ENCODE measurements around the gene PLA2G6.

The PLA2G6 gene

DNA sequence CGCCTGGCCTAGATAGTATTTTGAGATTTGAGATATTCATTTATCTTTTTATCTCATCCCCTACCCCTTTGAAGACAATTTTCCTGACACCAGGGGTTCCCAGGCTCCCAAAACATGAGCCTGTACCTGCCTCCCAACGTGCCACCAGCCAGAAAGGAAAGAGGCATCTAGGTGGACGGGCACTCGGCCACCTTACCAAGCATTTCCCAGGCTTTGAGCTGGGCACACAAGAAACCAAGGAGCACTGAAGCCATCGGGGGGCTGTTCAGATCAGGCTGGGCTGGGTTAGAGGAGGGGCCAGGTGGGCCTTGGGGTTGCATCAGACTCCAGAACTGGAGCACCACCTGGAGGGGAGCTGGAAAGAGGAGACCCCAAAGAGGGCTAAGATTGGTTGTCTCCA, 42.7 kb downstream of the PLA2G6 start:
- in situ Hi-C loops (cut with MboI; ENCODE audit: low pct_unique_long_range_greater_than_20kb, low sequenced_read_pairs, unreplicated experiment), result no loop called here
- no peak for DNase-seq (ENCODE audit: low spot score)
- TF ChIP-seq CTCF (IDR thresholded peaks at IDR 0.05; ENCODE audit: extremely low read depth, insufficient read depth, missing control alignments), result no peak

GRCh38 chr22:38137876-38138687, 43.5 kb downstream of the PLA2G6 start:
- no peak for DNase-seq (ENCODE audit: low spot score)
- TF ChIP-seq CTCF (IDR thresholded peaks at IDR 0.05; ENCODE audit: extremely low read depth, insufficient read depth, missing control alignments), result no peak
- in situ Hi-C loops (cut with MboI; ENCODE audit: low pct_unique_long_range_greater_than_20kb, low sequenced_read_pairs, unreplicated experiment), result no loop called here

DNA sequence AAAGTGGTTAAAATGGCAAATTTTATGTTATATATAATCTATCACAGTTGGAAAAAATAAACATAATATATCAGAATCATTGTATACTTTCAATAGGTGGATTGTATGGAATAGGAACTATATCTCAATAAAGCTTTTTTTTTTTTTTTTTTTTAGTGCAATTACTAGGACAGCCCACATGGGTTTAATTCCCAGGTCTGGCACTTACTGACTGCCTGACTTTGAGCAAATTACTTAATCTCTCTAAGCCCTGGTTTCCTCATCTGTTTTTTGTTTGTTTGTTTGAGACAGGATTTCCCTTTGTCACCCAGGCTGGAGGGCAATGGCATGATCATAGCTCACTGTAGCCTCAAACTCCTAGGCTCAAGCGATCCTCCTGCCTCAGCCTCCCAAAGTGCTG, 45.0 kb downstream of the PLA2G6 start:
- DNase-seq (ENCODE audit: low spot score), result no peak
- no peak for TF ChIP-seq CTCF (IDR thresholded peaks at IDR 0.05; ENCODE audit: extremely low read depth, insufficient read depth, missing control alignments)
- in situ Hi-C loops (cut with MboI; ENCODE audit: low pct_unique_long_range_greater_than_20kb, low sequenced_read_pairs, unreplicated experiment), result no loop called here

GRCh38 chr22:38135133-38135706, 46.4 kb downstream of the PLA2G6 start:
- no peak for TF ChIP-seq CTCF (IDR thresholded peaks at IDR 0.05; ENCODE audit: extremely low read depth, insufficient read depth, missing control alignments)
- in situ Hi-C loops (cut with MboI; ENCODE audit: low pct_unique_long_range_greater_than_20kb, low sequenced_read_pairs, unreplicated experiment), result no loop called here
- no peak for DNase-seq (ENCODE audit: low spot score)

DNA sequence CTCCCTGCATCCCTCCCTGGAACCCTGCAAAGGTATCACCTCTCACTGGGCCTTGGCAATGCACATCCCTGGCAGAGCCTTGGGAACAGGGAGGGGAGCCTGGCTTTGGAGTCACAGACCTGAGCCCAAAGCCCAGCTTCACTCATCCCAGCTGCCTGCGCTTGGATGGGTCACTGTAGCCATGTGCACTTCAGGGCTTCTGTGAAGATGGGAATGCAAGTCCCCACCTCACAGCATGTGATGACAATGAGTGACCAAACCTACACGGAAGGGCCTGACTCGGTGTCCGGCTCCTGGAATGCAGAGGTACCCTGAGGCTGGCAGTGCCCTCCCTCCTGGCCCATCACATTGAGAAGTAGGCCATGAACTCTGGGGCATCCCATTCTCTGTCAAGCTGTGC, 48.3 kb downstream of the PLA2G6 start:
- no peak for TF ChIP-seq CTCF (IDR thresholded peaks at IDR 0.05; ENCODE audit: extremely low read depth, insufficient read depth, missing control alignments)
- no peak for DNase-seq (ENCODE audit: low spot score)
- in situ Hi-C loops (cut with MboI; ENCODE audit: low pct_unique_long_range_greater_than_20kb, low sequenced_read_pairs, unreplicated experiment), result no loop called here

DNA sequence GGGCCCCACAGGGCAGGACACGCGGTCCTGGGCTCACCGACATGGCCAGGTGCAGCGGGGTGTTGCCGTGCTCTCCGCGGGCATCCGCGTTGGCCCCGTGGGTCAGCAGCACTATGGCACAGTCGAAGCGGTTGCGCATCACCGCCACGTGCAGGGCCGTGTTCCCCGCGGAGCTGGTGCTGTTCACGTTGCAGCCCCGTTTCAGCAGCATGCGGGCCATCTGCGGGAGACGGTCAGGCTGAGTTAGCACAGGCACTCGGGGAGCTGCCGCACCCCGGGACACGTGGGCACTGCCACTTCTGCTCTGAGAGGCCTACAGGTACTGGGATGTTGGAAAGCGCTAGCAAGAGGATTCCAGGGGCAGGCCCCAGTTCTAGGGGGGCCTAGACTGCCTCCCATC, 48.8 kb downstream of the PLA2G6 start:
- in situ Hi-C loops (cut with MboI; ENCODE audit: low pct_unique_long_range_greater_than_20kb, low sequenced_read_pairs, unreplicated experiment), result no loop called here
- no peak for TF ChIP-seq CTCF (IDR thresholded peaks at IDR 0.05; ENCODE audit: extremely low read depth, insufficient read depth, missing control alignments)
- DNase-seq (ENCODE audit: low spot score), result no peak
